ENCODE results near the gene GAB2.

- no peak for TF ChIP-seq CTCF (IDR thresholded peaks at IDR 0.05)
- TF ChIP-seq POLR2A (IDR thresholded peaks at IDR 0.05) = no peak
Measured at GRCh38 chr11:78304201-78304600, 113.4 kb downstream of the GAB2 start.
